NCI-H510A treated with DMSO at 0.1 percent for 48 hours (cell line): ENCODE measurements around the gene ANKRD11.

Experiments
- DNase-seq: peaks from one replicate; lab custom pipeline; 2025; lab: John Stamatoyannopoulos, UW

The ANKRD11 gene

GRCh38 chr16:89297156-89297874, 193.0 kb downstream of the ANKRD11 start:
- DNase-seq = no peak

- DNase-seq = no peak
These were observed 194.4 kb downstream of the ANKRD11 start for GRCh38 chr16:89295915-89296314.

- DNase-seq = no peak
These were observed 195.1 kb downstream of the ANKRD11 start for GRCh38 chr16:89295071-89295900.

- no peak for DNase-seq
These were observed 195.9 kb downstream of the ANKRD11 start for GRCh38 chr16:89294486-89294885.

GRCh38 chr16:89293276-89294143, 196.9 kb downstream of the ANKRD11 start:
- no peak for DNase-seq

GRCh38 chr16:89292443-89293078, 197.8 kb downstream of the ANKRD11 start:
- DNase-seq = no peak

- DNase-seq = no peak
These were observed 198.6 kb downstream of the ANKRD11 start for GRCh38 chr16:89291776-89292175.

GRCh38 chr16:89291363-89291762, 199.0 kb downstream of the ANKRD11 start:
- no peak for DNase-seq

- DNase-seq = no peak
These were observed 199.5 kb downstream of the ANKRD11 start for GRCh38 chr16:89290887-89291286.

- no peak for DNase-seq
These were observed 199.9 kb downstream of the ANKRD11 start for GRCh38 chr16:89290472-89290871.

- no peak for DNase-seq
These were observed 200.6 kb downstream of the ANKRD11 start for GRCh38 chr16:89289428-89290395.

GRCh38 chr16:89288966-89289365, 201.4 kb downstream of the ANKRD11 start:
- DNase-seq = no peak

GRCh38 chr16:89288577-89288844, 201.8 kb downstream of the ANKRD11 start:
- no peak for DNase-seq

GRCh38 chr16:89287777-89288576, 202.4 kb downstream of the ANKRD11 start:
- DNase-seq = no peak

- DNase-seq = no peak
These were observed 204.3 kb downstream of the ANKRD11 start for GRCh38 chr16:89286096-89286495.

GRCh38 chr16:89285381-89285780, 205.0 kb downstream of the ANKRD11 start:
- no peak for DNase-seq

GRCh38 chr16:89283449-89283848, 206.9 kb downstream of the ANKRD11 start:
- DNase-seq = no peak

GRCh38 chr16:89282523-89282922, 207.8 kb downstream of the ANKRD11 start:
- DNase-seq = no peak

- no peak for DNase-seq
These were observed 208.5 kb downstream of the ANKRD11 start for GRCh38 chr16:89281829-89282228.

- no peak for DNase-seq
These were observed 209.2 kb downstream of the ANKRD11 start for GRCh38 chr16:89281189-89281577.
